Measurements from ENCODE around the gene ROS1.
"Not testable (repeated sequence)": the region's sequence is repeated elsewhere in the genome, so short reads cannot be mapped to it uniquely, and the experiment has no call there.

Gene ROS1

DNA sequence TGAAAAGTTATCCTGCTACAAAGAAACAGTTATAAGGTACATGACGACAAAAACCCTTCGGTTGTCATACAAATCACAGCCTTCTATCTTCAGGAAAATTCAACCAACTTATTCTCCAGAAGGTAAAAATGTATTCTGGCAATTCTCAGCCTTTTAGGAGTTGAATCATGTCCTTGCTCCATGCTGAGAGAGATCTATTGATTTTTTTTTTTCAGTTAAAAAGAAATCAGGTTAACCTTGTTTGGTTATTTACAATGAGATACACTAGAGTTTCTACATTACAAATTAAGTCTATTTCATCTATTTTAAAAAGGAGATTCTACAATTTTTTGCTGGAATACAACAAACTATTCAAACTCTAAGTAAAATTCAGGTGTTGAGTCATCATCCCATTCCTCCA is 45.4 kb downstream of the ROS1 start:
- no peak for DNase-seq

DNA sequence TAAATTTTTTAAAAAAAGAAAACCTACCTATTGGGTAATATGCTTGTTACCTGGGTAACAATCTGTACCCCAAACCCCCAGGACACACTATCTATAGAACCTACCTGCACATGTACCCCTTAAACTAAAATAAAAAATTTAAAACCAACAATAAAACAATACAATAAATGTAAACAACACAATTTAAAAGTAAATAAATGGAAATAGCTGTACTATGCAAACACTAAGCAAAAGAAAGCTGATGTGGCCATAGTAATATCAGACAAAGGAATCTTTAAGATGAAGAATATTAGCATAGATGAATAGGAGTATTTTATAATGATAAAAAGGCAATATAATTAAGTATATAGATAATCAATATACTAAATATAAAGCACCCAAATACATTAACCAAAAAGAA is 50.3 kb downstream of the ROS1 start:
- no peak for DNase-seq

GRCh38 chr6:117373211-117373813 is 52.4 kb downstream of the ROS1 start:
- DNase-seq = no peak

DNA sequence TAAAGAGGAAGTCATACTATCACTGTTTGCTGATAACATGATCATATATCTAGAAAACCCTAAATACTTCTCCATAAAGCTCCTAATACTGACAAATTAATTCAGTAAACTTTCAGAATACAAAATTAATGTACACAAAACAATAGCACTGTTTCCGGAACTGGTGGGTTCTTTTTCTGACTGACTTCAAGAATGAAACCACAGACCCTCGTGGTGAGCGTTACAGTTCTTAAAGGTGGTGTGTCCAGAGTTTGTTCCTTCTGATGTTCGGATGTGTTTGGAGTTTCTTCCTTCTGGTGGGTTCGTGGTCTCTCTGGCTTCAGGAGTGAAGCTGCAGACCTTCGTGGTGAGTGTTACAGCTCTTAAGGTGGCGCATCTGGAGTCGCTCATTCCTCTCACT is 53.5 kb downstream of the ROS1 start:
- DNase-seq = not testable (repeated sequence)

- no peak for DNase-seq
Measured at GRCh38 chr6:117371492-117371891, 54.2 kb downstream of the ROS1 start.

- peak in 1 of 4 experiments; percentile 6 for DNase-seq
Measured at GRCh38 chr6:117359581-117359980, 66.2 kb downstream of the ROS1 start.

GRCh38 chr6:117354671-117355070 is 71.1 kb downstream of the ROS1 start:
- no peak for DNase-seq

- no peak for DNase-seq
Measured at GRCh38 chr6:117352466-117353081, 73.2 kb downstream of the ROS1 start.

- DNase-seq = no peak
Measured at GRCh38 chr6:117351521-117351920, 74.2 kb downstream of the ROS1 start.

GRCh38 chr6:117346142-117346930 is 79.4 kb downstream of the ROS1 start:
- DNase-seq = peak in 2 of 4 experiments; percentile 38 to 50

GRCh38 chr6:117345292-117345610 is 80.5 kb downstream of the ROS1 start:
- DNase-seq = no peak

DNA sequence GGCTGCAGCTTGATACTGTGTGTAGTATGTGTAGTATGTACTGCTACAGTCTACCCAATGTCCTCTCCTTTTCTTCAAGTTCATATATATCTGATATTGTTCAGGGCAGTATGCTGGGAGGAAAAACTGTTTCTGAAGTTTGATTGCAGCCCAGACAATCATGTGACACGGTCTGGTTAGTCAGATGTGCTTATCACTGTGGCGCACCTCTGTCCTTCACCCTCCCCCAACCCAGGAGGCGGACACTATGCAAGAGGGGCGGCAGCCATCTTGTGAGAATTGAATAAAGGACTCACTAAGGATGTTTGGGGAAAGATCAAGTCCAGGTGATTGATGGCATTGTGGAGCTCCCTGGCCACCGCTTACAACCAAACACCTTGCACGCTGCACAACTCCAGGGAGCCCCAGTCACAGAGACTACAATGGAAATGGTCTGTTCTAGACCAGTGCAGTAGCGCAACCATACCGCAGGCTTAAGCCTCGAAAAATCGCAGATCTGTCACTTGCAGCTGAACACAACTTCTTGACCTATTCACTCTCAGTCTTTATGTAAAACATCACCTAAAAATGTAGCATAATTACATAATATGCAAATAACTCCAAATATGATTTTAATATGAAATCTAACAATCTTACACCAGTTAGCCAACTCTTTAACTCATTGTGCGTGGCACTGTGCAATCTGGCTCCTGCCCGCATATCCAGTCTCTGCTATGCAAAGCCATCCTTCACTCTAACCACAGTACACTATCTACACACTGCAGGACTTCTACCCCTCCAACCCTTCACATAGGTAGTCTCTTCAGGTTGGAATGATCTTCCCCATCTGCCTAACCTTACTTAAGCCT is 81.1 kb downstream of the ROS1 start:
- DNase-seq = no peak

DNA sequence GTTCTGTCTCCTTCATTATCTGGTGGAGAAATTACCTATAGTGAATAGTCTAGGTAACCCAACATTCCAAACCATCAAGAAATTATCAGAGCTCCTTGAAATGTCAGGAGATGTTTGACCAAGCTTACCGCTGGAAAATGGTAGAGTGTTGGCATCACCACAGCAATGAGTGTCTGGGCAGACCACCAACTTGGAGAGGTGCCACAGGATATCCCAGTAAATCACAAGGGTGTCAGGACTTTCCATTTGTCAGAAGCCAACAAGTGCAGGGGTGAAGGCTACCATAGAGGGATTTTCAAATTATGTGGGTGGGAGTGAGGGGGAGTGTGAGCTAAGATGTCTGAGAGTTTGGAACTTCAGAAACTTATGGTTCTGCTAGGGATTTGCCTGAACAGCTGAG is 87.2 kb downstream of the ROS1 start:
- no peak for DNase-seq

DNA sequence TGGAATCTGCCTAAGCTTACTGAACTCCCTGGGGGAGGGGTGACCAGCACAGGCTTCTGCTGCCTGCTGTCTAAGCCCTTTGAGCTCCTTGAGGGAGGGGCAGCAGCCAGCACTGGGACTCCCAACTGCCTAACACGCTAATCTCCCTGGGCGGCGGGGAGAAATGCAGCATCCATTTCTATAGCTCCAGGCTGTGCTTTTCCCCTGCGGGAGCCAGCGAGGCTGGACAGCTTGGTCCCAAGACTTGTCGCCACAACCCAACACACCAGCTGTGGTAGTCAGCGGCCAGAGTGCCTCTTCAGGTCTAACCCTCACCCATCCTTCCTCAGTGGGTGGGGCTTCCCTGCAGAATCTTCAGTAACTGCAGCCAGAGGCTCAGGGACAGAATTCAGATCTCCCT is 95.8 kb downstream of the ROS1 start:
- no peak for DNase-seq

- DNase-seq = no peak
Measured at GRCh38 chr6:117328500-117328899, 97.2 kb downstream of the ROS1 start.

- no peak for DNase-seq
Measured at GRCh38 chr6:117328005-117328389, 97.7 kb downstream of the ROS1 start.

GRCh38 chr6:117327149-117328004 is 98.4 kb downstream of the ROS1 start:
- DNase-seq = no peak

GRCh38 chr6:117326396-117326795 is 99.3 kb downstream of the ROS1 start:
- DNase-seq = no peak

- peak in 1 of 4 experiments; percentile 0 for DNase-seq
Measured at GRCh38 chr6:117317261-117317660, 108.5 kb downstream of the ROS1 start.

- no peak for DNase-seq
Measured at GRCh38 chr6:117311726-117312125, 114.0 kb downstream of the ROS1 start.

GRCh38 chr6:117311310-117311709 is 114.4 kb downstream of the ROS1 start:
- no peak for DNase-seq

DNA sequence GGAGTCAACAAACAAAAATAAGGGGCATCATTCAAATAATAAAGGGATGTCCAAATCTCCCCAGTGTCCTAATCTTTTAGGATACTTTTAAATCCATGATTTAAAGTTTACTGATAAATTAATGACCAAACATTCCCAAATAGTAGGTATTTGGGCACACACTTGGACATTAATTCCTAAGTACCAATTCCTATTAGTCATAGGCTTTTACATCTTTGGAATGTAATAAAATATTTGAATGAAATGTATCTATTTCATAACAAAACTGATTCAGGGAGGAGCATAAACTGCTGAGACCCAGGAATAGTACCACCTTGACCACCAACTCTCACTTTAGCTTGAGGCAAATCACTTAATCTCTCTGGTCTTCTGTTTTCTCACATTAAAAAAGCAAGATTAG is 116.1 kb downstream of the ROS1 start:
- no peak for DNase-seq

Measured in suppressor macrophage (primary cell).